GM19023 (cell line): ENCODE results near the gene KIF23.
"Not testable (repeated sequence)": the region's sequence is repeated elsewhere in the genome, so short reads cannot be mapped to it uniquely, and the experiment has no call there.

Source experiments
- ATAC-seq: cut with Tn5 transposase; IDR thresholded peaks from one replicate; pipeline ENCODE4 v1.9.1; 2021; ENCODE audit warnings: mild to moderate bottlenecking, moderate library complexity; ENCODE audit not compliant: unreplicated experiment

KIF23 gene

DNA sequence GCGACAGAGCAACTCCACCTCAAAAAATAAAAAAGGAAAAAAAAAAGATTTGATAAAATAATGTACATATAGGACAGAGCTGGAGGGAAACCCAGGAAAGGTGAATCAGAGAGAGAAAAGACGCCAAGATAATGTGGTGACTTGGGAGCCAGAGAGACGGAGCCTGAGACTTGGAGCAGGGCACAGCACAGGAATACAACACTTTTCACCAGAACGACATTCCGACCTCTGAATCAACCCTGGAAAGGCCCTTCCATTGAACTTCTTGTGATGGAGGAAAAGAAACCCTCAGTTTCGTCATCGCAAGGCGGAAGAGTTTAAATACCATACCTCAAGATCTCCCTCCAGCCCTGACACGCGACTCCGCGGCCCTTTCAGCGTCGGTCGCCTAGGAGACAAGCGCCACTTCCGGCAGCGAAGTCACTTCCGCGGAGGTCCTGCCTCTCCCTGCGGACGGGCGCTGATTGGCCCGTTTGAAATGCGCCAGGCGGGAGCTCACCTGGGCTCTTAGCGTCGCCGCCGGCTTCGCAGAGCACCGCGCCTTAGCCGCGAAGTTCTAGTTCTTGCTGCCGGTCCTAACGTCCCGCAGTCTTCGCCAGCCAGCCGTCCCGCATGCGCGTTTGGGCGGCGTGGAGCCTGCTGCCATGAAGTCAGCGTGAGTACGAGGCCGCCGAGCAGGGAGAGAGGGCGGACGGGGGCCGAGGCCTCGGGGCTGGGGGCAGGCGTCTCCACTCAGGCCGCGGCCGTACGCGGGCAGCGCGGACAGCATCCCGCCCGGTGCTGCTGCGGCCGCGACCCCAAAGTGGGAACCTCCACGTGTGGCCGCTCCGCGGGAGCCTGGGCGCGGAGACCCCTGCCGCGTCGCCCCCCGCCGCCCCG, at the start of gene KIF23:
Gene KIF23 (plus strand): TSS at position 528 of the 879 bp plus-strand sequence. CDS start 117 bp downstream, at position 645.
- peak; percentile 92 for ATAC-seq

DNA sequence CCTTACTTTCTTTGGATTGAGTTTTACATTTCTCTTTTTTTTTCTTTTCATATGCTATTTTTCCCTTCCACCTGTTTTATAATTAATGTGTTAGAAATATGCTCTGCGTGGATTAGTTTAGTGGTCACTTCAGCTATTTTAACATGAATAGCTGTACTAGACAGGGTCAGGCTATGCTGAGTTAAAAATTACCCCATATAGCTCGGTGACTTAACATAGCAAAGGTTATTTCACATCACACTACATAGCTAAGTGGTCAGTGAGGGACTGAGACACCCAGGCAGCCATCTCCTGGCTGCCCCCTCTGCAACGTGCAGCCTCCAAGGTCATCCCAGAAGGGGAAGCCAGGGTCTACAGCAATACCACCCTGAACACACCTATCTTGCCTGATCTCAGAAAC, 46.9 kb upstream of the KIF23 start:
- no peak for ATAC-seq

DNA sequence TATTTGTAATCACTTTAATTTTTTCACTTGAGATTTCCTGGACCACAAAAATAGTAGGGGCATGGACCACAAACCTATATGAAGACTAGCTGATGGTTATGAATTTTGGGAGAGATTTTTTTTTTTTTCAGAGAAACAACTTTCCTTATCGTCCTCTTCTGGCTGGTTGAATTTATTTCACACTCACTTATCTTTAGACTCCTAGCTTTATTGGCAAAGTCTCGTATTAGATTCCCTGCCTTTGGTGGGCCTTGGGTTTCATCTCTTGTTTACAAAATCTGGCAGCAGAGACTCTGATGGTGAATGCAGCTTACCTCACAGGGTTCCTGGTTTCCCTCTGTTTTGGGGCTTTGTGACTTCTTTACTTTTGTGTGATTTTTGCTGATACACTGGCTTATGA, 44.5 kb upstream of the KIF23 start:
- no peak for ATAC-seq

DNA sequence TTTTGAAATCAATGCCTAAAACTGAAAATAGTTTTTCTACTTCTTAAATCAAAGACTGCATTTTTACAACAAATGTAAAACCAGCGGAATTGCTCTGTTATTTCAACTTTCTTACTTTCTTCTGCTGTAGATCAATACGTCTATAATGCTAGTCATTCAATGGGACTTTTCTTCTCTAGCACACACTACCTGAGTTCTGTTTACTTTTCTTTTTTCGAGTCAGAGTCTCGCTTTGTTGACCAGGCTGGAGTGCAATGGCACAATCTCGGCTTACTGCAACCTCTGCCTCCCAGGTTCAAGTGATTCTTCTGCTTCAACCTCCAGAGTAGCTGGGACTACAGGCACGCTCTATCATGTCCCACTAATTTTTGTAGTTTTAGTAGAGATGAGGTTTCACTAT, 40.7 kb upstream of the KIF23 start:
- no peak for ATAC-seq

DNA sequence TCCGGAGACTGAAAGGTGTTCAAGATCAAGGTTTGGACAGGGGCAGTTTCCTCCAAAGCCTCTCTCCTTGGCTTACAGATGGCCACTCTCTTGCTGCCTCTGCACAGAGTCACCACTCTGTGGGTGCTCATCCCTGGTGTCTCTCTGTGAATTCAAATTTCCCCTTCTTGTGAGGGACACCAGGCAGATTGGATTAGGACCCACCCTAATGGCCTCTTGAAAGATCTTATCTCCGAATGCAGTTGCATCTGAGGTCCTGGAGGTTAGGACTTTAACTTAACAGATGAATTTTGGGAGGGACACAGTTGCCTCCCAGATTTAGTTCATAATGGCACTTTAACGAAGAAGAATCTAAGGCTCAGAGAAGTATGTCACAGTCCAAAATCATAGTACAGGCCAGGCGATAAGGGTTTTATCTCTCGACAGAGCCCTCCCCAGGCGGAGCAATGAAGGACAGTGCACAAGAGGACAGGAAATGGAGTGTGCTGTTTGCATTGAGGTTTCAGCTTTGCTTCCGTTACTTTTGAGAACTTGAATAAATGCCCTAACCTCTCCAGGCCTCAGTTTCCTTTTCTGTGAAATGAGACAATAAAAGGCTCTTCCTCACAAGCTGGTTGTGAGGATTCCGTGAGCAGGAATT, 38.9 kb upstream of the KIF23 start:
- no peak for ATAC-seq

DNA sequence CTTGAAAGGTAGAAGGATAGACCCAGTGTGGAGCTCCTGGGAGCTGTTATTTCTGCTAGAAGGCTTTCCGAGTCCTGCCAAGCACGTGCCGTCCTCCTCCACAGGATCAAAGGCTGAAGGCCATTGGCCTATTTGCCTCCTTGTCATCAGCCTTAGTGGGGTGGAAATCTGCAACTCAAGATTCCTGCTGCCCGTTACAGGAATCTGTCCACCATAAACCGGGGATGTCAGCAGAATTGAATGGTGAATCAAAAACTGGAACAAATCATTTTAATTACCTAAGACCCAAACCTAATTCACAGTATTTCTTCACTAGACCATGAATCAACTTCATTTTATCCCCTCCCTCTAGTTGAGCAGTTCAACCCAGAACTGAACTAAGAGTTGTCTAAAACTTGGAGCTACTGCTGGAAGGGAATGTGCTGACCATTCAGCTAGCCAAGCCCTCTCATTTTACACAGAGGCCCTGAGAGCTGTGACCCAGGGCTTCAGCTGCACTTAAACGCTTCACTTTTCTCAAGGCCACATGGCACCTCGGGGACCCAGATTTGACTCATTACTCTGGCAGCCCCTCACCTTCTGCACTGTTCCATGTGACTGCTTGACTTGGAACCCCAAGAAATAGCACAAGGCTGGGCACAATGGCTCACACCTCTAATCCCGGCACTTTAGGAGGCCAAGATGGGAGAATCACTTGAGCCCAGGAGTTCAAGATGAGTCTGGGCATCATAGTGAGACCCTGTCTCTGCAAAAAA, 36.8 kb upstream of the KIF23 start:
- ATAC-seq, result no peak

DNA sequence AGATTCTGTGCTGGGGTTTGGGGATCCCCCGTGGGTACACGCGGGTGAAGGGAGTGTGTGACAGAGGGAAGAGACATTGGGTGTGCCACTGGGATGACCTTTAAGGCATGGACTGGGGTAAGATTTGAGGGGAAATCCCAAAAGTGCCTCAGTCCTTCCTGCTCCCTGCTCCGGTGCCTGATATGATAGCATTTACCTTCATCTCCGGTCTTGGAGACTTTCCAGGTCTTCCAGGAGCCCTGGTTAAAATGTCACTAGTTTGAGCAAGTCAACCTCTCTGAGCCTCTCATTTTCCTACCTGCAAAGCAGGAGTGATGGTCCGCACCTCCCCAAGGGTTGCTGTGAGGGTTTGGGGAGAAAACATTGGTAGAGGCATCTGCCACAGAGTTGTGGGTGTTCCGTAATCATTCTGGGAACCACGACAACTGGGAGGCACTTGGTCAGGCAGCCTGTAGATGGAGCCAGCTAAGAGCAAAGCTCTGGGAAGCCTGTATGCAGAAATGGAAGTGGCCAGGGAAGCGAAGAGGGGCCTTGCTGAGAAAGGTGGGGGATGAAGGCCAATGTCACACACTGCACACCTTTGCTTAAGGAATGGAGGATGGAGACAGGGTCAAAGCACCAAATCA, 33.9 kb upstream of the KIF23 start:
- no peak for ATAC-seq

DNA sequence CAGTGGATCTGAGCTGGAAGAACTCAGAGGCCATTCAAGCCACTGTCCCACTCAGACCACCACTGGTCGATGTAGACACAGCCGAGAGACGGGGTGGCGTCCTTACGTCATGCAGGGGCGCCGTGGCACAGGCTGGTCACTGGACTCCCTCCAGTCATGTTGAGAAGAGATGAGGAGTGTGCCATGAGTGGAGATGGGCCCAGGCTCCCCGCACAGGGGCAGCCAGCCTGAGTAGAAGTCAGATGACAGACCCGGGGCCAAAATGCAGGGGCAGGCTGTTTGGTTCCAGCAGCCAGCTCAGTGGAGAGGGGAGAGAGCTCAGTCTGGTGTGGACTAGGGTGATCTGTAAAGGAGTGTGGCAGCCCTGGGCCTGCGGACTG, 33.4 kb upstream of the KIF23 start:
- no peak for ATAC-seq

DNA sequence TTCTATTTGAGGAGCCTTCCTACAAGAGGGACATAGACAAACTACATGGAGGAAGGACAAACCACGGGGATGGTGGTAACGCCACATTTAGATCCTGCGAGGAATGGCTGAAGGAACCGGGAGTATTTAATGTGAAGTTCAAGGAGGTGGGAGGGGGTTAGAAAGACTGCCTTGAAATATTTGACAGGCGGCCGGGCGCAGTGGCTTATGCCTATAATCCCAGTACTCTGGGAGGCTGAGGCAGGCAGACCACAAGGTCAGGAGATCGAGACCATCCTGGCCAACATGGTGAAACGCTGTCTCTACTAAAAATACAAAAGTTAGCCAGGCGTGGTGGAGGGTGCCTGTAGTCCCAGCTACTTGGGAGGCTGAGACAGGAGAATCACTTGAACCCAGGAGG, 32.0 kb upstream of the KIF23 start:
- ATAC-seq, result not testable (repeated sequence)

DNA sequence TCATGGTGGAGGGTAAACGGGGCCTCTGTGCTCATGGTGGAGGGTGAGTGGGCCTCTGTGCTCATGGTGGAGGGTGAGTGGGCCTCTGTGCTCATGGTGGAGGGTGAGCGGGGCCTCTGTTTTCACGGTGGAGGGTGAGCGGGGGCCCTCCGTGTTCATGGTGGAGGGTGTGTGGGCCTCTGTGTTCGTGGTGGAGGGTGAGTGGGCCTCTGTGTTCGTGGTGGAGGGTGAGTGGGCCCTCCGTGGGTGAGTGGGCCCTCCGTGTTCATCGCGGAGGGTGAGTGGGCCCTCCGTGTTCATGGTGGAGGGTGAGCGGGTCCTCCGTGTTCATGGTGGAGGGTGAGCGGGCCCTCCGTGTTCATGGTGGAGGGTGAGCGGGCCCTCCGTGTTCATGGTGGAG, 30.1 kb upstream of the KIF23 start:
- not testable (repeated sequence) for ATAC-seq

DNA sequence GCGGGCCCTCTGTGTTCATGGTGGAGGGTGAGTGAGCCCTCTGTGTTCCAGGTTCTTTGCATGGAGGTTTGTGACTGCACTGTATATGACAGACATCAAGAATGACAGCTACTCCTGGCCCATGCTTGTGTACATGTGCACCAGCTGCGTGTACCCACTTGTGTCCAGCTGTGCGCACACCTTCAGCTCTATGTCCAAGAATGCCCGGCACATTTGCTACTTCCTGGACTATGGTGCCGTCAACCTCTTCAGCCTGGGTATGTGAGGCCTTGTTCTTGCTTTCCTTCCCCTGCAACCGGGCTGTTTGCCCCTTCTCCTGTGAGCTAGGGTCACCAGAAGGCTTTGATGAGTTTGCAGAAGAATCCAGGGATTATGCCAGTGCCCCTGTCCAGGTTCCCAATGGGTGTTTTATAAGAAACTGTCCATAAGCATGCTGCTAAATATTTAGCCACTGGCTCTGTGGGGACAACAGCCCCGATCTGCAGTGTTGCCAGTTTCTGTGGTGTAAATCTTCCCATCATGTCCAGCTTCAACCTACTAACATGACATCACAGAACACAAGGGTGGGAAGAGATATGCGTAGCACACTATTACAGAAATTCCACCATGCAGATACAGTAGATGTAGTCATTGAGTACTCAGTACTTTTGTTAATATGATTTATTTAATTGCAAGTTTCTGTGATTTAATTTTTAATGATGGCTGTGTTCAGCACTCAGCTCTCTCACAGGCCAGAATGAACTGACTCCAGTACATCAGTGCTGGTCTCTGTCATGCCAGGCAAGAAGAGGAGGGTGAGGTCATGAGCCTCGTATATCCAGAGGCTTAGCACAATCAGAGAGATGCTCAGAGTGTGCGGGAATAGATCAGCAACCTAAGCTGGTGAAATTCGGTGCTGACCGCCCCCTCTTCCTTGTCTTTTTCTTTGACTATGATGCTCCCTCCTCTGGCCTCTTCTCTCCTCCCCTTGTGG, 29.2 kb upstream of the KIF23 start:
- ATAC-seq, result no peak

DNA sequence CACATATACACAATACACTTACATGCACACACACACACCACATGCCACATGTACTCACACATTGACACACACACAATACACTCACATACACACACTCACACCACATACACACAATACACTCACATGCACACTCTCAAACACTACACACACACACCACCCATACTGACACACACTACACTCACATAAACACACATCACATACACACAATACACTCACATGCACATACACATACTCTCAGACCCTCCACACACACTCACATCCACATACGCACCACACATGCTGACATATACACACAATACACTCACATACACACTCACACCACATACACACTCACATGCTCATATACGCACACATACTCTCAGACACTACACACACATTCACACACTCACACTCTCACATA, 28.3 kb upstream of the KIF23 start:
- ATAC-seq, result no peak

DNA sequence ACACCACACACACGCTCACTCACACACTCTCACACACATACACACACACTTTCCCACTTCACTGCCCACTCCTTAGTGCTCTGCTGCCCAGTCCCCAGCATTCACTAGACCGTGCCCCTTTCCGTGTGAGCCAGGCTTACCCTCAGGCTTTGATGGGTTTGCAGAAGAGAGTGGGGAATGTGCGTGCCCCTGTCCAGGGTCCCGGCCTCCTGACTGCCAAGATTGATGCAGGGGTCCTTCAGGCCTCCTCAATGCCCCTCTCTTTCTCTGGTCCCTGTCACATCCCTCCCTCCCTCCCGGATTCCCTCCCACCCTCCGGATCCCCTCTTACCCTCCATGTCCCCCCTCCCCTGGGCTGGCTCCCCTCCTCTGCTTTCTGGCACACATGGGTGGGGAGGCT, 27.9 kb upstream of the KIF23 start:
- no peak for ATAC-seq

DNA sequence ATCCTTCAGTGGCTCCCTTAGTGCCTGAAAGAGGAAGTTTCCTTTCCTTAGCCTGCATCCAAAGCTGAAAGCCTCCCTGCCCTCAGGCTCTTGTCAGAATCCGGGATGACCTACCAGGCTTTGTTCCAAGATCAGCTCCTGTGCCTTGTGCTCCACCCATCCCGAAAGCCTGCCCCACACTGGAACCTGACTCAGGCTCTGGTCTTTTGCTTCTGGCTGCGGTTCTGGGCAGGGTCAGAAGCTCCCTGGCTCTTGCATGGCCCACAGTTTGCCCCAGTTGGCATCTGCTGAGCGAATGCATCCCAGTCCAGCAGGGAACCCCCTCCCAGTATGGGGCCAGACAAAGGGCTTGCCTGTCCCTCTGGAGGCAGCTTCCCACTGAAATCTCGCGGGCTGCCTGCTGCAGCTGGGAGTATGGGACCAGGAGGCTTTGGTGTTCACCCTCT, 25.9 kb upstream of the KIF23 start:
- no peak for ATAC-seq

DNA sequence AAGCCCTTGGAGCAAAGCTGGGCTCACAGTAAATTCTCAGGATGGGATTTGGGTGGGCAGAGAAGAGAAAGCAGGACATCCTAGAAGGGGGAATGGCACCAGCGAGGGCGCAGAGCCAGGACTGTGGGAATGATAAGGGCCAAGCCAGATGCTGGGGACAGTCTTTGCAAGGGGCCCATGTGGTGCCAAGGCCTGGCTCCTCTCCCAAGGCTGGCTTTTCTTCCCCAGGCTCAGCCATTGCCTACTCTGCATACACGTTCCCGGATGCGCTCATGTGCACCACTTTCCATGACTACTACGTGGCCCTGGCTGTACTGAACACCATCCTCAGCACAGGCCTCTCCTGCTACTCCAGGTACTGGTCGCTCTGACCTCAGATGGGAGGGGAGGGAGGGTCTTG, 24.7 kb upstream of the KIF23 start:
- ATAC-seq, result no peak

DNA sequence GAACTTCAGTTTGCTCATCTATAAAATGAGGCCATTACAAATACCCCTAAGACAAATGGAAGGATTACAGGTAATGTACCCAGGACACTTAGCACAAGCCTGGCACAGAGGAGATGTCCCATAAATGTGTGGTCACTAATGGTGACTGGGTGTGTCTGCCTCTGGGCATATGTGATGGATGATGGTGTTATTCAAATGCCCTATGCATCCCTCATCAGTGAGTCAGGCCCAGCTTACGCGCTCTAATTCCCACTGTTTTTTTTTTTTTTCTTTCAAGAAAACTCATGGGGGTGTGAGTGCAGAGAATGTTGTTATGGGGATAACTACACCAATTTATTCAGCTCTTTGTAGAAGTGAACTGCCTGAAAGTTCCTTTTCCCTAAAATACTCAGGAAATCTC, 23.6 kb upstream of the KIF23 start:
- no peak for ATAC-seq

DNA sequence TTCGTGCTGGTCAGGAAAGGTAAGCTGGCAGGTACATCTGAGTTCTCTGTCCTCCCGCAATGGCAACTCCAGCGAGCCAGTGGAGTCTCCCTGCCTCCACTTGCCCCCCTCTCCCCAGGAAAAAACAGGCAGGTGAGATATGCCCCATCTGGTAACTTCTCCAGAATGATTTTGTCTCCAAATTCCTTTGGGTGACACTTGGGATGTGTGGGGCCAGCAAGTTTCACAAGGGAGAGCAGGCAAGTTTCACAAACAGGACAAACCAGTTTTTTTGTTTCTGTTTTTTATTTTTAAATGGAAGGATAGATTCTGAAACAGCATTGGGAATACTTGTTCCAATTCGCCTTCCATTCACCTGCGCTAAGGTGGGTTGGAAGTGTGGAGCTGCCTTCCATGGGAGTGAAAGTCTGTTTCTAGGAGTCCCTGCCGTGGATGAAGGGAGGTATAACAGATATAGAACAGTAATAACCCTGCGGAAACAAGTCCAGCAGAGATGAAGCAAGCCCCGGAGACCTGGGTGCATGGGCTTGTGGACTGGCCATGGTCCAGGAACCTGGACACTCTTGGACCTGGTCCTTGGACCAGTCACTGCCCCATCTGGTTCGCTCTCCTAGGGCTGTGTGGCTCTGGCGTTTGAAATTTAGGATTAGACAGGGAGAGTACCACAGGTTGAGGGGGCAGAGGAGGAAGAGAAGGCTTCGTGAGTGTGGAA, 22.9 kb upstream of the KIF23 start:
- no peak for ATAC-seq

DNA sequence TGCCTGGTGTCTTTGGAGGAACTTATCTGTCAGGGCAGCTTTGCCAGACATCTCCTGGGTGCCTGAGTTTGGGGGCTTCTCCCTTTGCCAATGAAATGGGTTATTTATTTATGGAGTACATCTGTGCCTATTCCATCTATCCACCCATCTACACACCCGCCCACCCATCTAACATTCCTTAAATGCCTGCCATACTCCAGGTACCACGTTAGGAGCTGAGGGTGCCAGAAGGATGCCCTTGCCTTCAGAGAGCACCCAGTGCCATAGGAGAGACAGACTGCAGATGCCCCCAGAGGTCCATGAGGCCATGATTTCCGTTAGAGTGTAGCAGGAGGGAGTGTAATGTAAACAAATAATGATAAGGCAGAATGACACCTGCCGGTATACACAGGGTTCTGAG, 21.8 kb upstream of the KIF23 start:
- ATAC-seq, result no peak

DNA sequence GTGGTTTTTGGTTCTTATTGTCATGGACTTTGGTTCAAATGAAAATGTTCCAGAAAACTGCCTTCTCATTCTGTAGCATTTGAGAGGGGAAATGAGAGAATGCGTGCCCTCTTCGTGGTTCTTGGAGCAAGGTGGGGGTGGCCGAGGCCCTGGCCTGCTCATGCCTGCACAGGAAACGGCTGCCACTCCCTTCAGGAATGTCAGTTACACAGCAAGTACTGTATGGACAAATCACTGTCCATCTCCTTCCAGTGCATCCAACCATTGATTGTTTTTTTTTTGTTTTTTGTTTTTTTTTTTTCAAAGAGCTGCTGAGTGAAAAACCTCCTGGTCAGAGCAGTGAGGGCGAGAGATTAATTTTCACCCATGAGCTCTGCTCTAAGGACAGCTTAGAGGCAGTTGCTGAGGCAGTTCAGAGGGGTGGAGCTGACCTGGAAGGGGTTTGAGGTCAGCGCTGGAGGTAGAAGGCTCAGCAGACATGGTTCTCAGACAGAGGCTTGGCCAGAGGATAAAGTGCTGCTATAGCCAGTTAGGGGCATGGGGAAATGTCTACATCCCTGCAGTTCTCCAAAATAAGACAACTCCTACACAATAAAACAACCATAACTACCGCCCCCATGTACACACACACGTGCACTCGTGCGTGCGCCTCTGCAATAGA, 20.2 kb upstream of the KIF23 start:
- ATAC-seq, result no peak
